ENCODE data around the gene TRAK2.
"Not testable (repeated sequence)": the region's sequence is repeated elsewhere in the genome, so short reads cannot be mapped to it uniquely, and the experiment has no call there.

Gene TRAK2

GRCh38 chr2:201448701-201449100 is 2.6 kb downstream of the TRAK2 start:
- no peak for DNase-seq (ENCODE audit: low spot score)

- no peak for DNase-seq (ENCODE audit: low spot score)
These were observed 3.2 kb downstream of the TRAK2 start for GRCh38 chr2:201448061-201448460.

GRCh38 chr2:201447086-201447485 is 4.2 kb downstream of the TRAK2 start:
- DNase-seq (ENCODE audit: low spot score), result no peak

GRCh38 chr2:201444746-201445465 is 6.4 kb downstream of the TRAK2 start:
- no peak for DNase-seq (ENCODE audit: low spot score)

GRCh38 chr2:201441409-201441808 is 9.8 kb downstream of the TRAK2 start:
- no peak for DNase-seq (ENCODE audit: low spot score)

GRCh38 chr2:201440182-201440581 is 11.1 kb downstream of the TRAK2 start:
- DNase-seq (ENCODE audit: low spot score), result no peak

- not testable (repeated sequence) for DNase-seq (ENCODE audit: low spot score)
These were observed 11.8 kb downstream of the TRAK2 start for GRCh38 chr2:201439336-201439922.

GRCh38 chr2:201436141-201436540 is 15.1 kb downstream of the TRAK2 start:
- DNase-seq (ENCODE audit: low spot score), result no peak

- no peak for DNase-seq (ENCODE audit: low spot score)
These were observed 17.8 kb downstream of the TRAK2 start for GRCh38 chr2:201433394-201433995.

GRCh38 chr2:201432621-201433393 is 18.5 kb downstream of the TRAK2 start:
- DNase-seq (ENCODE audit: low spot score), result no peak

- DNase-seq (ENCODE audit: low spot score), result no peak
These were observed 19.1 kb downstream of the TRAK2 start for GRCh38 chr2:201432038-201432620.

GRCh38 chr2:201430839-201431238 is 20.4 kb downstream of the TRAK2 start:
- DNase-seq (ENCODE audit: low spot score), result no peak

GRCh38 chr2:201430322-201430721 is 20.9 kb downstream of the TRAK2 start:
- not testable (repeated sequence) for DNase-seq (ENCODE audit: low spot score)

- DNase-seq (ENCODE audit: low spot score), result not testable (repeated sequence)
These were observed 21.4 kb downstream of the TRAK2 start for GRCh38 chr2:201429835-201430234.

- not testable (repeated sequence) for DNase-seq (ENCODE audit: low spot score)
These were observed 22.9 kb downstream of the TRAK2 start for GRCh38 chr2:201428366-201428765.

GRCh38 chr2:201425952-201426351 is 25.3 kb downstream of the TRAK2 start:
- no peak for DNase-seq (ENCODE audit: low spot score)

GRCh38 chr2:201420442-201421113 is 30.7 kb downstream of the TRAK2 start:
- DNase-seq (ENCODE audit: low spot score), result no peak

GRCh38 chr2:201419986-201420385 is 31.3 kb downstream of the TRAK2 start:
- no peak for DNase-seq (ENCODE audit: low spot score)

- DNase-seq (ENCODE audit: low spot score), result no peak
These were observed 32.1 kb downstream of the TRAK2 start for GRCh38 chr2:201419057-201419635.

GRCh38 chr2:201415149-201415548 is 36.1 kb downstream of the TRAK2 start:
- no peak for DNase-seq (ENCODE audit: low spot score)
